HepG2 (cell line): ENCODE results near the gene USP1.

Experiments
- HNRNPH1 ChIP-seq: fragments of 200-400 bp; formaldehyde crosslinking; optimal IDR thresholded peaks from 2 replicates; pipeline ENCODE3; 2017; ENCODE audit warnings: mild to moderate bottlenecking, low read depth, low read length
- ISX ChIP-seq: sonication (generic); formaldehyde crosslinking; conservative IDR thresholded peaks from 2 replicates; pipeline ENCODE4 v1.5.0; 2020; ENCODE audit warnings: missing genetic modification reagents
- SRSF1 ChIP-seq: fragments of 200-400 bp; formaldehyde crosslinking; optimal IDR thresholded peaks from 2 replicates; pipeline ENCODE3; 2017; ENCODE audit warnings: mild to moderate bottlenecking, low read depth, low read length, moderate library complexity
- ZNF274 ChIP-seq: sonication (generic); formaldehyde crosslinking; IDR thresholded peaks from 2 replicates; pipeline ENCODE4 v1.5.1; 2020; ENCODE audit warnings: mild to moderate bottlenecking, missing genetic modification reagents
- ZNF326 ChIP-seq: sonication (generic); formaldehyde crosslinking; IDR thresholded peaks from 2 replicates; pipeline ENCODE4 v1.4.0; 2020; ENCODE audit warnings: missing genetic modification reagents, borderline replicate concordance

- TF ChIP-seq ZNF326 (no peak), ISX (CRISPR knock-in tag) (no peak), SRSF1 (no peak), ZNF274 (CRISPR knock-in tag) (no peak), HNRNPH1 (no peak)
Observed at GRCh38 chr1:62438163-62438562, 1.3 kb downstream of the USP1 start.
